ENCODE data around the gene SIK1.

Gene SIK1

GRCh38 chr21:43365611-43366426, 61.1 kb downstream of the SIK1 start:
- no peak for DNase-seq

DNA sequence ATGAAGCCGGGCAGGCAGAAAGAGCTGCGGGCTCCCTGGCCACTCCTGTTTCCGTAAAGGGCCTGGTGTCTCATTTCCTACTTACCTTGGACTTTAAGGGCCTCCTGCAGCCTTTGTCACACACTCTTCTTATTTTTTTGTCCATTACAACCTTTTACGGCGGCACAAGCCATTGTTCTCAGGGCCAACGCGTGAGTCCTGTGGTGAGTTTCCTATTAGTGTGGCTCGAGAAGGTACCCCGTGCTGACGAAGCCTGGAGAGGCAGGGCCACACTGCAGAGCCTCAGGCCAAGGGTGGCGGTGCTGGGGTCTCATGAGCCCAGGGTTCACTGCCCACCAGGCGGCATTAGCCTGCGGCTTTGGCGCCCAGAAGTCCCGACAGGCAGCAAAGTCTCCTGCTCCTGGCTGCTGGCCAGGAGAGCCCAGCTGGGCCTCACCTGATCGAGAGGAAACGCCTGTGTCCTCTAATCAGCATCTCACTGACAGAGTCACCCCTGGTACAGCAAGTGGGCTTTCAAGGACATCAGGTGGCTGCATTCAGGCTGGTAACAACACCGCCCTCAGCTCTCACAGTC, 62.0 kb downstream of the SIK1 start:
- DNase-seq, result no peak
